Measurements from ENCODE around the gene COL19A1. TPM values are rescaled to one million over a fixed set of nuclear protein-coding genes. Genes with fewer than 3 reads are reported as not detected.

The COL19A1 gene
- total and polyA plus RNA-seq, 2 of the 13 experiments (the other 11 are each of a cell fraction or from before 2014, with no cell fraction given), result not detected

DNA sequence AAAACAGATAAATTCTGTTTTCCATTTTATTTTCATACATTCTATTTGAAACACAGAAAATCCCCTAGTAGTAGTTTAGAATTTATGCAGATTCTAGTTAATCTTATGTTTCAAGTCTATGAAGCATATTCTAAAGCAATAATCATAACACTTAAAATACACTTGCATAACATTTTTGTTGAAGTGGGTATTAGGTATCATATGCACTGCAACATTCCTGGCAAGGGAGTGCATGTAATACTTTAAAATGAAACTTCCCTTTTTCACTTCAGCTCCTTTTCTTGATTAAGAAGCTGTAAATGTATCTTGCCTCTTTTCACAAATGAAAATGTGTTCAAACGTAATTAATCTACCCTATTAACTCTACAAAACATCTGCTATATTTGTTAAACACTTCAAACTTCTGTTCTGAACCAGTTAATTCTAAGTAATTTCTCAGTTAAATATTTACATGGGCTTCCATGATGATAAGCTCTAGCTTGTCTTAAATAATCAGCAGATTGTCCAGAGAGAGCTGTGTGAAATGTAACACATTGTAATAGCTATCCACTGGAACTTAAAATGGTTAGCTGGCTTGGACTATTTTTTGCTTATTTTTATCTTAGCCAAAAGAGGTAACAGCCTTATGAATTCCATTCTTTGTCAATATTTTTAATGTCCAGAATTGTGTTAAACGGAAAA lies 192.8 kb downstream of the COL19A1 start:
- Histone ChIP-seq H3K4me2 (ENCODE audit: low read depth, low read length) (no peak overlapping the region), H3K79me2 (ENCODE audit: insufficient read depth, low read length) (no peaks in the 10 kb centered on the region), H3K27ac (ENCODE audit: extremely low read length, insufficient read depth, low read length) (no peak overlapping the region), H3K4me3 (replicated peaks in 1 of 3; ENCODE audit: insufficient read depth in 1 of 3, low read depth in 2 of 3, low read length in 3 of 3) (no peak overlapping the region), H3K4me1 (ENCODE audit: insufficient read depth, low read length) (no peaks in the 10 kb centered on the region), H3K36me3 (replicated peaks in 1 of 2; ENCODE audit: control insufficient read depth in 1 of 2, insufficient read depth in 2 of 2, low read length in 2 of 2) (no peaks in the 10 kb centered on the region), H3K9me3 (ENCODE audit: low read length) (no peaks in the 10 kb centered on the region), H3K9ac (ENCODE audit: insufficient read depth, low read depth, low read length) (no peak overlapping the region), H3K27me3 (ENCODE audit: control insufficient read depth in 1 of 2, insufficient read depth in 2 of 2, low read length in 2 of 2) (no peaks in the 10 kb centered on the region; a peak in 1 of 5 replicates), H4K20me1 (ENCODE audit: insufficient read depth, low read length) (no peaks in the 10 kb centered on the region), H2AFZ (ENCODE audit: low read length) (no peak overlapping the region)
- 0% methylated on average over 2 of the region's 2 CpGs for WGBS (ENCODE audit: low lambda C conversion rate)
- intact Hi-C loops (cut with micrococcal nuclease; ENCODE audit: unreplicated experiment) (no loop called here), in situ Hi-C loops (cut with HindIII; ENCODE audit: extremely low pct_ligation_motif_present, low pct_unique_long_range_greater_than_20kb) (no loop called here)
- POLR2A ChIA-PET, result no interaction called here
- TF ChIP-seq MXD4 (CRISPR knock-in tag; IDR thresholded peaks at IDR 0.05) (no peak), NRL (CRISPR knock-in tag; IDR thresholded peaks at IDR 0.05; ENCODE audit: borderline replicate concordance) (no peak), RFX5 (IDR thresholded peaks at IDR 0.05; ENCODE audit: low read depth, low read length) (no peak), MLLT10 (CRISPR knock-in tag; IDR thresholded peaks at IDR 0.05) (no peak), CCDC6 (CRISPR knock-in tag; IDR thresholded peaks at IDR 0.05) (no peak), ZNF367 (CRISPR knock-in tag; IDR thresholded peaks at IDR 0.05; ENCODE audit: borderline replicate concordance) (no peak), HNF4A (CRISPR knock-in tag; IDR thresholded peaks at IDR 0.05) (no peak), ATF7 (IDR thresholded peaks at IDR 0.05) (no peak), ATF7 (CRISPR knock-in tag; IDR thresholded peaks at IDR 0.05) (no peak), KLF15 (CRISPR knock-in tag; IDR thresholded peaks at IDR 0.05; ENCODE audit: borderline replicate concordance) (no peak), ZNF207 (IDR thresholded peaks at IDR 0.05; ENCODE audit: borderline replicate concordance) (no peak), TBP (CRISPR knock-in tag; IDR thresholded peaks at IDR 0.05) (no peak)
- TF ChIP-seq, protein P1, sequence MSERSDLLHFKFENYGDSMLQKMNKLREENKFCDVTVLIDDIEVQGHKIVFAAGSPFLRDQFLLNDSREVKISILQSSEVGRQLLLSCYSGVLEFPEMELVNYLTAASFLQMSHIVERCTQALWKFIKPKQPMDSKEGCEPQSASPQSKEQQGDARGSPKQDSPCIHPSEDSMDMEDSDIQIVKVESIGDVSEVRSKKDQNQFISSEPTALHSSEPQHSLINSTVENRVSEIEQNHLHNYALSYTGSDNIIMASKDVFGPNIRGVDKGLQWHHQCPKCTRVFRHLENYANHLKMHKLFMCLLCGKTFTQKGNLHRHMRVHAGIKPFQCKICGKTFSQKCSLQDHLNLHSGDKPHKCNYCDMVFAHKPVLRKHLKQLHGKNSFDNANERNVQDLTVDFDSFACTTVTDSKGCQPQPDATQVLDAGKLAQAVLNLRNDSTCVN (CRISPR knock-in tag; IDR thresholded peaks at IDR 0.05; ENCODE audit: borderline replicate concordance), result no peak
- TF ChIP-seq, protein P2, sequence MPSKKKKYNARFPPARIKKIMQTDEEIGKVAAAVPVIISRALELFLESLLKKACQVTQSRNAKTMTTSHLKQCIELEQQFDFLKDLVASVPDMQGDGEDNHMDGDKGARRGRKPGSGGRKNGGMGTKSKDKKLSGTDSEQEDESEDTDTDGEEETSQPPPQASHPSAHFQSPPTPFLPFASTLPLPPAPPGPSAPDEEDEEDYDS (CRISPR knock-in tag; IDR thresholded peaks at IDR 0.05), result no peak
- TF ChIP-seq, protein P3, sequence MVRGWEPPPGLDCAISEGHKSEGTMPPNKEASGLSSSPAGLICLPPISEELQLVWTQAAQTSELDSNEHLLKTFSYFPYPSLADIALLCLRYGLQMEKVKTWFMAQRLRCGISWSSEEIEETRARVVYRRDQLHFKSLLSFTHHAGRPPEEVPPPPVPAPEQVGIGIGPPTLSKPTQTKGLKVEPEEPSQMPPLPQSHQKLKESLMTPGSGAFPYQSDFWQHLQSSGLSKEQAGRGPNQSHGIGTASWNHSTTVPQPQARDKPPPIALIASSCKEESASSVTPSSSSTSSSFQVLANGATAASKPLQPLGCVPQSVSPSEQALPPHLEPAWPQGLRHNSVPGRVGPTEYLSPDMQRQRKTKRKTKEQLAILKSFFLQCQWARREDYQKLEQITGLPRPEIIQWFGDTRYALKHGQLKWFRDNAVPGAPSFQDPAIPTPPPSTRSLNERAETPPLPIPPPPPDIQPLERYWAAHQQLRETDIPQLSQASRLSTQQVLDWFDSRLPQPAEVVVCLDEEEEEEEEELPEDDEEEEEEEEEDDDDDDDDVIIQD (CRISPR knock-in tag; IDR thresholded peaks at IDR 0.05; ENCODE audit: low read depth), result no peak
- DNase-seq (ENCODE audit: low spot score) (no peak), ATAC-seq (no peak), FAIRE-seq (no peak)
- no TSS peak for BruUV-seq (replicated peaks)
- CTCF ChIA-PET (ENCODE audit: low intra/inter-chr PET ratio, low total read pairs), result no interaction called here
